Spinal cord (tissue), 10 donors: ENCODE results near the gene ROBO2. TPM values are rescaled to one million over a fixed set of nuclear protein-coding genes. Genes with fewer than 3 reads are reported as not detected.

Experiments used
- DNase-seq, 6 donors: peaks; one replicate each; pipeline versions ENCODE4 v3.0.0 to v3.0.0-alpha.2; 2013 to 2015; ENCODE audit warnings: low spot score in 6 of 6, low read depth in 4 of 6
- H3K27ac ChIP-seq: one replicate; pipeline ENCODE4 v1.5.1; 2013; ENCODE audit warnings: low read depth, low read length, control low read depth
- H3K27me3 ChIP-seq: one replicate; pipeline ENCODE4 v1.6.1; 2013; ENCODE audit warnings: low read length; ENCODE audit not compliant: control insufficient read depth, insufficient read depth
- H3K36me3 ChIP-seq: one replicate; pipeline ENCODE4 v1.6.1; 2013; ENCODE audit warnings: low read length; ENCODE audit not compliant: control insufficient read depth, insufficient read depth
- H3K4me1 ChIP-seq: one replicate; pipeline ENCODE4 v1.6.1; 2013; ENCODE audit warnings: low read length; ENCODE audit not compliant: control insufficient read depth, insufficient read depth
- H3K4me3 ChIP-seq: one replicate; pipeline ENCODE4 v1.5.1; 2013; ENCODE audit warnings: low read depth, low read length, control low read depth
- H3K9me3 ChIP-seq: one replicate; pipeline ENCODE4 v1.6.1; 2013; ENCODE audit warnings: low read length; ENCODE audit not compliant: control insufficient read depth, insufficient read depth
- WGBS: methylation state at CpG from one replicate; pipeline ENCODE4 v1.1.5; 2013; ENCODE audit warnings: missing lambda C conversion rate; ENCODE audit not compliant: insufficient coverage; 5-methylcytosine and 5-hydroxymethylcytosine counted together
- polyA plus RNA-seq, 2 donors: library from polyadenylated mRNA; unstranded; fragments of 120-200 nt; gene quantifications; one replicate each; pipeline ENCODE4 v1.2.1, GENCODE V29; 2013; ENCODE audit not compliant: insufficient read length in 2 of 2
- total RNA-seq, 2 donors: library from RNA; depleted of rRNA in 1 of 2; stranded (reverse); fragments of 120-200 nt in 1 of 2; fragments of >200 nt in 1 of 2; gene quantifications; one replicate each; pipeline versions ENCODE4 v1.2.3 to v1.2.4, GENCODE V29; 2013 to 2014
- donor health status: healthy.

The ROBO2 gene
- total and polyA plus RNA-seq, 4 donors, result 75.0 to 196 (median 114) TPM

DNA sequence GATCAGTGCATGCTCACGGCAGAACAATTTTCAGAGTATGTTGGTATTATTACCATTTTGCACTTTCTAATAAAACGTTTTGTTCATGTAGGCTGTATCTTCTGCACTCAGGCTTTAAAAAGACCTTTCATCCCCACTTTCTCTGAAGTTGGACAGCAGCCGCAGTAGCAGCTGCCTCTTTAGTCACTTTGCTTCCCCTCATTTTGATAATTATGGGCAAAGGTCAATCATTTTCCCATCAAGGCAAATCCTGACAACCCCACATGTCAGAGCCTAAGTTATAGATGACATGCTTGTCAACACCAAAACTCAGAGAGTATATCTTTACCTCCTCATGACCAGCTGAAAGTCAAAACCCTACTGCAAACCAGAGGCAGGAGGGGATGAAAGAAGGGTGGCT lies 99.7 kb downstream of the ROBO2 start:
- Histone ChIP-seq H3K4me1 (no peaks in the 10 kb centered on the region), H3K27me3 (no peaks in the 10 kb centered on the region), H3K27ac (no peak overlapping the region), H3K36me3 (no peaks in the 10 kb centered on the region), H3K9me3 (no peaks in the 10 kb centered on the region), H3K4me3 (no peak overlapping the region)
- WGBS, result 60% methylated on average over 1 of the region's 3 CpGs
- no peak for DNase-seq

DNA sequence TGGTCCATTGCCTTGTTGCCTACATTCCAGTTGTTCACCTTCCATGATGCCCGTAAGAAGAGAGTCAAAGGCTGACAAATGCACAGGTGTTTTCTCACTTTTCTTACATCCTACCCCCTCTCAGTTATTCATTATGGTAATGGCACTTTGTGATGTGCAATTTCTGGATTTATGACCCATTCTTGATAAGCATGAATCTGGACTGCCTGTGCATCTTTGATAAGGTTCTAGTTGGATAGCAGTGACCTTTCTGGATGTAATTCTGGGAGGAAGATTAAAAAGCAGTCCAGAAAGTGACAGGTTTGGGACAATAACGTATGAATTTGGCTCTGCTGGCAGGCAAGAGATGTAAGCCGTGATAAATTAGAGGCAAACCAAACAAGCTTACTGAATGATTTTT lies 101.5 kb downstream of the ROBO2 start:
- no CpG with 5 or more reads among the region's 3 CpGs for WGBS
- no peak overlapping the region for H3K4me3 ChIP-seq
- no peak overlapping the region for H3K27ac ChIP-seq
- H3K4me1 ChIP-seq, result no peaks in the 10 kb centered on the region
- no peaks in the 10 kb centered on the region for H3K27me3 ChIP-seq
- no peak for DNase-seq
- H3K9me3 ChIP-seq, result no peaks in the 10 kb centered on the region
- no peaks in the 10 kb centered on the region for H3K36me3 ChIP-seq

DNA sequence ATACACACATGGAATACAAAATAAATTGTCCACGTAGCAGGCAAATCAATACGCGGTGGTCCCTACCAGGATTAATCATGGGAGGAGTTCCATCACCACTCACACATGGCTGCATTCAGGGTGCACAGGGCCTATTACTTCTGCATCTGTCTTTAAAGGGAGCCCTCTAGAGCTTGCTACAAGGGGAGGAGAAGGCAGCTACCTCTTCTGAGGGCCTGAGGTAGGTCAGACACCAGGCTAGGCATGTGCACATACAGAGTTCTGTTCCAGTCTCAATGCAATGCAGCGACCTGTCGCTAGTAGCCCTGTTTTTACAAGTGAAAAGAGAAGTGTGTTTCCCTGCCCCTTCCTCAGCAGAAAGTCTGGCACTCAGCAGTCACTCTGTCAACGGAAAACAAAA lies 102.7 kb downstream of the ROBO2 start:
- Histone ChIP-seq H3K9me3 (no peaks in the 10 kb centered on the region), H3K4me1 (no peaks in the 10 kb centered on the region), H3K4me3 (no peak overlapping the region), H3K36me3 (no peaks in the 10 kb centered on the region), H3K27me3 (no peaks in the 10 kb centered on the region), H3K27ac (no peak overlapping the region)
- DNase-seq, result no peak
- WGBS, result 59% methylated on average over 5 of the region's 6 CpGs

DNA sequence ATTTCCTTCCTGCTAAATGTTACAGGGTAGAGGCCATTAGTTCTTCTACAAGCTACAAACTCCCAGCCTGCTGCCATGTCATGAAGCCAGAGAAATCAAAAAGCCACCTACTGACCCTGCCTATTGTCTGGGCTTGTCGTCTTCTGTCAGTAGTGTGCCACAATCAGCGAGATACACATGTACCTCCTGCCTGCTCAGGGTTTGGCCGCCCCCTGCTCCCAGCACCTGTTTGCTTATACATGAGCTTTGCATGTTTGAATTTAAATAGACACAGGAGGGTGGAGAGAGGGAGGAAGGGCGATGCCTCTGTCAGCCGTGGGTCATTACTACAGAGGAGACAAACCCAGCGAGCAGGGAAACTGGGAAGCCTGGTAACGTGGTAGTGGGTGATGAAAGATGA lies 106.1 kb downstream of the ROBO2 start:
- Histone ChIP-seq H3K4me1 (no peaks in the 10 kb centered on the region), H3K27me3 (no peaks in the 10 kb centered on the region), H3K9me3 (no peaks in the 10 kb centered on the region), H3K27ac (no peak overlapping the region), H3K36me3 (no peaks in the 10 kb centered on the region), H3K4me3 (no peak overlapping the region)
- WGBS, result 41% methylated on average over 5 of the region's 7 CpGs
- DNase-seq, result no peak

DNA sequence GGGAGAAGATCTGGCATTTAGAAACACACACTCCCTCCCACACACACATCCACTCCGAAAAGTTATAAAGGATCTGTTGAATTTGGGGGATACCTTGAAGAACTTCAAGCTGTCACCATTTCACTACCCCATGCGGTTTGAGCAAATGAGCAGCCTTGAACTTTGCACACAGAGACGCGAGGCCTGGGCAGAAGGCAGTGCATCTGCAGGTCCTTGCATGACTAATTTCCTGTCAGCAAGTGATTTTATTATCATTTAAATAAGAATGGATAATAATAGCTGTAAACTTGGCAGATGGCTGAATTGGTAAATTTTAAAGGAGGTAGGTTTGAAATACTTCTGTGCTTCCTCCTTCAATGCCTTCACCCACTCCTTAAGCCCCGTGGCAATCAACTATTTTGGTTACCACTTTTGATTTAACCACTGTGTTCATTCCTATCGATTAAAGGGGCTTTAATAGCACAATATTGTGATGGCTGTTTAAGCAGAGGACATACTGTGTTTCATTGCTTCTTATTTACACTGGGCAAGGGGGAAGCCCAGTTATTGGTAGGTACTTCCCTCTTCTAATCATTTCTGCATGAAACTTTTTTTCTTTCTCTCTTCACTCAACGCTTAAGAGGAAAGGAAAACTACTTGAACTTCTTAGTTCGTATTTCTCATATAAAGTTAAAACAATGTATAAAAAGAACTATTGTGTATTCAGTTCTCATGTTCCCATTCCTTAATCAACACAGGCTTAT lies 108.1 kb downstream of the ROBO2 start:
- Histone ChIP-seq H3K9me3 (no peaks in the 10 kb centered on the region), H3K36me3 (no peaks in the 10 kb centered on the region), H3K27ac (no peak overlapping the region), H3K4me1 (no peaks in the 10 kb centered on the region), H3K27me3 (no peaks in the 10 kb centered on the region), H3K4me3 (no peak overlapping the region)
- WGBS, result no CpG with 5 or more reads among the region's 8 CpGs
- DNase-seq, result peak in 1 of 6 donors; percentile 23

DNA sequence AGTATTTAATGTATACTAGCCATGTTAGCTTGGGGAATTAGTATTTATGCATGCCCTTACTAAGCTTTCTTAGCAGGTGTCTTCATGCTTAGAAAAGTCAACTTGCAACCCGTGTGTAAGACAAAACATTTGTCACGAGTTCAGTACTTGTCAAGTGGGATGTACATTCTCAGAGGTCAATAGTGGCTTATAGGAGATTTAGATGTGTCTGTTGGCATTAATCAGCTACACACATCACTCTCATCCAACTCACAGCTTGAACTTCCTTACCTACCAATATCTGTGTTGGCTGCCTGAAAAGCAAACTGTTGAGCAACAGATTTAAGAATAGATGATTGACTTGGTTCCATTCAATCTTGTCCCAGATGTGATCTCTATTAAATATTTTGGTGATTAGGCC lies 109.5 kb downstream of the ROBO2 start:
- Histone ChIP-seq H3K27ac (no peak overlapping the region), H3K36me3 (no peaks in the 10 kb centered on the region), H3K9me3 (no peaks in the 10 kb centered on the region), H3K4me3 (no peak overlapping the region), H3K27me3 (no peaks in the 10 kb centered on the region), H3K4me1 (no peaks in the 10 kb centered on the region)
- no peak for DNase-seq
- WGBS, result no CpG with 5 or more reads among the region's 2 CpGs

DNA sequence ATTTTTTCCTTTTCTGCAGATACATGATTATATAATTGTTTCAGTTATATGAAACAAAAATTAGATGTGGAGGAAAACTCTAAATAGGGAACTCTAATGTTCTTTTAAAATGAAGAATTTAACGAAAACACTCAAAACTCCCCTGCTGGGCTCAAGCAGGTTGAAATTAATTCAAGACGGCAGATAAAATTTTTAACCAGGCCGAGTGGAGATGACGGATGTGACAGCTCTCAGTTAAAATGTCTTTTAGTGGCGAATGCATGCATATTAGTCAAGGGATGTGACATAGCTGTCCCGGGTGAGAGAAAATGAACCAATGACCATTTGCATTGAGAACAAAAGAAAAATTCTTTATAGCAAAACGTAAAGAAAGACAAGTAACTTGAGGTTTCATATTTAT lies 110.1 kb downstream of the ROBO2 start:
- WGBS, result 61% methylated on average over 5 of the region's 7 CpGs
- no peak overlapping the region for H3K27ac ChIP-seq
- H3K27me3 ChIP-seq, result no peaks in the 10 kb centered on the region
- no peak overlapping the region for H3K4me3 ChIP-seq
- H3K9me3 ChIP-seq, result no peaks in the 10 kb centered on the region
- H3K4me1 ChIP-seq, result no peaks in the 10 kb centered on the region
- H3K36me3 ChIP-seq, result no peaks in the 10 kb centered on the region
- peak in 1 of 6 donors; percentile 45 for DNase-seq

DNA sequence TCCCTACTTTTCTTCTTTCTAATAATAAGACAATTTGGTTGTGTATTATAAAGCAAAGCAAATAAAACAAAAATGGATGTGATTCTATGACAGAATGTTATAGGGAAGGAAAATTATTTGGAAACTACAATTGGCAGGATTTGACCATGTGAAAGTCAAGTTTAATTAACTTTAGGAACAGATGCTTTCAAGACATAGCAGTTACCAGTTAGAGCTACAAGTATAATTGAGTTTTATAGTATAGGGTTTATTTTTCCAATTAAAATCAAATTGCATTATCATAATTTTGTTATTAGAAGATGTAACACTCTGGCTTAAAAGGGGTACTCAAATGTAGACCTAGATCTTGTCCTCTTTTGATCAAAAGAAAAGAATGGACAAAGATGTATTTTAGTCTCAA lies 110.9 kb downstream of the ROBO2 start:
- H3K9me3 ChIP-seq, result no peaks in the 10 kb centered on the region
- H3K27me3 ChIP-seq, result no peaks in the 10 kb centered on the region
- no peak overlapping the region for H3K4me3 ChIP-seq
- DNase-seq, result no peak
- no peaks in the 10 kb centered on the region for H3K4me1 ChIP-seq
- no peaks in the 10 kb centered on the region for H3K36me3 ChIP-seq
- H3K27ac ChIP-seq, result no peak overlapping the region

DNA sequence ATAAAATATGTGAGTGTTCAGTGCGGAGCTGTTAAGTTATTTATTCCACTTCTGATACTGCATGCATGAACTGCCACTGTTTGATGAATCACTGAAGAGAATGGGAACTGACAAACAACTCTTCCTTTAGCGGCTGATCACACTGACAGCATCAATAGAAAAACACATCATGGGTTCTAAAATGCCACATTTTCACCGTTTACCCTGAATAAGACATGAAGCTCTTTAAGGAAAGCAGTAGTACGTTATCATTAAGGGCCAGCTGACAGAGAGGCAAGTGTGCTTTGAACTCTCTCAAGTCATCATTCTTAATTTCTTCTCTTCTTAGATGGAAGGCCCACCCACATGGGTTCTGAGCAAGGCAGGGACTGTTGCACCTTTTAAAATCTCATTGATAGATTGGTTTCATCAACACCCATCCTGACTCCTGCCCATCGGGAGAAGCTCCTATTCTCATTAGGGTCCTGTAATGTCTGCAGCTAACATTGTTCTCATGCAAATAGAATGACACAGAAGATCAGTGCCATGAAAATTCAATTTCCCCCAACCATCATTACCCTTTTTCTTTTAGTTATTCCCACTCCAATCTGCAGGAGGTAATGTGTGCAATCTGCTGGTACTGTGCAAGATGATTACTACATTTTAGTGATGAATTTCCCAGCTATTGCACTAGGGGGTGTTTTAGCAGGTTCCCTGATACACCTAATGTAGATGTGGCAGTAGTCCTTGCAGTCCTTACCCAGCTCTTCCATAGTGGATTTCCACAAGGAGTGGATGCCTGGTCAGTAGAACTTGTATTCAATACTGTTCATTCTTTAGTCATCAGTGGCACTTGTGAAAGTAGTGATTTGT lies 119.1 kb downstream of the ROBO2 start:
- Histone ChIP-seq H3K36me3 (no peaks in the 10 kb centered on the region), H3K27ac (no peak overlapping the region), H3K9me3 (no peaks in the 10 kb centered on the region), H3K4me3 (no peak overlapping the region), H3K27me3 (no peaks in the 10 kb centered on the region), H3K4me1 (no peaks in the 10 kb centered on the region)
- WGBS, result 45% methylated on average over 3 of the region's 5 CpGs
- peak in 1 of 6 donors; percentile 69 for DNase-seq
